H1 (cell line): ENCODE data around the gene TEAD4. TPM values are rescaled to one million over a fixed set of nuclear protein-coding genes. Genes with fewer than 3 reads are reported as not detected.
A peak's percentile ranks its signal among the peaks of the same experiment; 100 is the strongest.

Experiments used
- GTF2F1 ChIP-seq: IDR thresholded peaks from 2 replicates; pipeline ENCODE4 v1.6.1; 2012; ENCODE audit warnings: low read depth, low read length, improper control_type of control experiment, borderline replicate concordance
- NANOG ChIP-seq: IDR thresholded peaks from 2 replicates; pipeline ENCODE4 v1.6.1; 2011; ENCODE audit warnings: low read length, low read depth, mild to moderate bottlenecking, inconsistent platforms; ENCODE audit not compliant: insufficient read depth, poor library complexity, severe bottlenecking
- PHF8 ChIP-seq: fragments of 200-600 bp; sonication (generic); conservative IDR thresholded peaks from 2 replicates; pipeline ENCODE4 v1.7.1; 2012; ENCODE audit warnings: low read depth, mild to moderate bottlenecking, inconsistent platforms, low read length, moderate library complexity
- RAD21 ChIP-seq, 2 experiments: IDR thresholded peaks in 1 of 2; conservative IDR thresholded peaks in 1 of 2; 2 replicates each; pipeline ENCODE4 v1.6.1; 2011; ENCODE audit warnings: low read depth in 2 of 2, low read length in 2 of 2, improper control_type of control experiment in 1 of 2, inconsistent platforms in 1 of 2, mild to moderate bottlenecking in 1 of 2, moderate library complexity in 1 of 2
- SP2 ChIP-seq: IDR thresholded peaks from 2 replicates; pipeline ENCODE4 v1.6.1; 2012; ENCODE audit warnings: mild to moderate bottlenecking, low read length, inconsistent platforms
- TAF7 ChIP-seq: optimal IDR thresholded peaks from 2 replicates; pipeline ENCODE3; 2011; ENCODE audit warnings: low read depth, mild to moderate bottlenecking, inconsistent platforms, low read length, moderate library complexity, borderline replicate concordance
- TEAD4 ChIP-seq: IDR thresholded peaks from 2 replicates; pipeline ENCODE4 v1.6.1; 2012; ENCODE audit warnings: low read depth, low read length, inconsistent platforms, mixed read lengths
- polyA plus RNA-seq, 7 experiments: library from polyadenylated mRNA; depleted of rRNA in 3 of 7; stranded (reverse) in 5 of 7; unstranded in 2 of 7; fragments of >200 nt in 5 of 7; fragments of 200-250 nt in 2 of 7; gene quantifications; 1 replicate in 5 of 7; 2 replicates in 1 of 7; 4 replicates in 1 of 7; pipeline versions ENCODE4 v1.2.1 to v1.2.3, GENCODE V29; 2011 to 2013; ENCODE audit warnings: missing spikeins in 2 of 7, mixed read lengths in 2 of 7
- total RNA-seq: library from RNA; stranded (reverse); fragmentation: NEBNext Ultra II Directional; extraction: Animal tissue kit (Norgen Biotek cat#: 25700); gene quantifications from 2 replicates; pipeline ENCODE4 v1.2.1, GENCODE V29; 2021

Gene TEAD4
- total and polyA plus RNA-seq, 2 of the 8 experiments (the other 6 are each of a cell fraction or from before 2014, with no cell fraction given): 56.7 to 116 TPM

- no peak for TF ChIP-seq TAF7
- peak in 1 of 2 experiments; percentile 43; a peak in 2 of 4 replicates for TF ChIP-seq RAD21 (IDR thresholded peaks at IDR 0.05 in 1 of 2, conservative IDR thresholded peaks at IDR 0.05 in 1 of 2; ENCODE audit: low read depth in 2 of 2, low read length in 2 of 2)
- no peak for TF ChIP-seq GTF2F1
- no peak for TF ChIP-seq PHF8
- TF ChIP-seq SP2: no peak
- TF ChIP-seq NANOG: no peak
- TF ChIP-seq TEAD4: no peak
Measured at GRCh38 chr12:3000548-3001275, 41.5 kb downstream of the TEAD4 start (continued).
